SU-DHL-6 (cell line): Measurements from ENCODE around the gene CCM2.

Source experiments
- EZH2phosphoT487 ChIP-seq: fragments of 200-600 bp; sonication (generic), shearing (Covaris generic); conservative IDR thresholded peaks from 2 replicates; pipeline ENCODE4 v1.6.1; 2018; ENCODE audit warnings: mild to moderate bottlenecking, antibody characterized with exemption, low read length, moderate library complexity, mixed read lengths
- TF ChIP-seq, protein P1 (sequence below): fragments of 200-600 bp; sonication (generic); IDR thresholded peaks from one replicate; pipeline ENCODE4 v1.5.1; 2017; ENCODE audit warnings: antibody characterized with exemption, mild to moderate bottlenecking, low read length, moderate library complexity; ENCODE audit not compliant: insufficient read depth, poor library complexity, severe bottlenecking

DNA sequence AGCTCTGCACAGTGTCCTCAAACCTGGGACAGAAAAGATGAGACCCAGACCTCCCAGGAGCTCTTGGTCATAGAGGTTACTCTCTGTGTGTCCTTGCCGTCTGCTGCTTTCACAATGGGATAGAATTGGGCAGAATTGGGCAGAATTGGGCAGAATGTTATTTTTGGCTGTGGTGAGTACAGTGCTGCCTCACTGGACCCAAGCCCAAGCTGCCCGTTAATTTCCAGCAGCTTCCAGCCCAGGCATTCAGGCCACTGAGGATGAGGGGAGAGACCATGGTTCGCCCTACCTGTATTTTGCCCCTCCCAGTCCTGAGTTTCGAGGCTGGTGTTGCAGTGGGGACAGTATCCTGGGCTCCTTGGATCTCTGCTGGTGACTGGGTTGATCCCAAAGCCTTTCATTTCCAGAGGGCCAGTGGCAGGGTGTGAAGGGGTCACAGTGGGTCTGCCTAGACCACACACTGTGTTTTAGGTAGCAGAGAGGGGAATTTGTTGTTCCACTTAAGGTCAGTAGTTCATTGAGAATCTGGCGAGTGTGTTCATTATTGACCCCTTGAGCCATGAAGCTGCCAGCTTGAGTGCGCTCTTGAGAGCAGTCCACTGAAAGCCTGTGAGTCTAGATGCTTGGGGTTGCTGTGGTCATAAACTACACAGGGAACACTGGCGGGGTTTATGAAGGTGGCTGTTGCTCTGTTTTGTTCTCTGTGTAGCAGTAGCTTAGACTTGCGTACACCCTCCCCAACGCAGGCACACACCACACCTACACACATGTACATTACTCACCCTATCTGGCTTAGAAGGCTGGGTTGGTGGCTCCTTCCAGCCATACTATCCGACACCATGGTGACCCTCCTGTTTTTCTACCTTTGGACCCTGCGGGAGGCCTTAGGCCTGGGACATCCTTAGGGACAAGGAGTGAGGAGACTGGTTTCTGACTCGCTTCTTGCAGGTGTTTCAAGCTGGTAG, 65.3 kb downstream of the CCM2 start:
- TF ChIP-seq, protein P1, sequence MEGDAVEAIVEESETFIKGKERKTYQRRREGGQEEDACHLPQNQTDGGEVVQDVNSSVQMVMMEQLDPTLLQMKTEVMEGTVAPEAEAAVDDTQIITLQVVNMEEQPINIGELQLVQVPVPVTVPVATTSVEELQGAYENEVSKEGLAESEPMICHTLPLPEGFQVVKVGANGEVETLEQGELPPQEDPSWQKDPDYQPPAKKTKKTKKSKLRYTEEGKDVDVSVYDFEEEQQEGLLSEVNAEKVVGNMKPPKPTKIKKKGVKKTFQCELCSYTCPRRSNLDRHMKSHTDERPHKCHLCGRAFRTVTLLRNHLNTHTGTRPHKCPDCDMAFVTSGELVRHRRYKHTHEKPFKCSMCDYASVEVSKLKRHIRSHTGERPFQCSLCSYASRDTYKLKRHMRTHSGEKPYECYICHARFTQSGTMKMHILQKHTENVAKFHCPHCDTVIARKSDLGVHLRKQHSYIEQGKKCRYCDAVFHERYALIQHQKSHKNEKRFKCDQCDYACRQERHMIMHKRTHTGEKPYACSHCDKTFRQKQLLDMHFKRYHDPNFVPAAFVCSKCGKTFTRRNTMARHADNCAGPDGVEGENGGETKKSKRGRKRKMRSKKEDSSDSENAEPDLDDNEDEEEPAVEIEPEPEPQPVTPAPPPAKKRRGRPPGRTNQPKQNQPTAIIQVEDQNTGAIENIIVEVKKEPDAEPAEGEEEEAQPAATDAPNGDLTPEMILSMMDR = no peak
- no peak for TF ChIP-seq EZH2phosphoT487
